RWPE2 (cell line): Measurements from ENCODE around the gene CDC42EP5.

Experiments used
- ATAC-seq: fragments of 200-7000 bp; cut with Tn5 transposase; 3 replicates; pipeline ENCODE4 v1.9.1; 2021; ENCODE audit warnings: low read depth
- DNase-seq: peaks from one replicate; pipeline ENCODE4 v3.0.0-alpha.2; 2020; ENCODE audit warnings: low spot score
- H3K27ac ChIP-seq: fragments of 450-650 bp; 2 replicates; pipeline ENCODE4 v1.5.1; 2017; ENCODE audit warnings: mild to moderate bottlenecking; ENCODE audit not compliant: poor library complexity, severe bottlenecking
- H3K27me3 ChIP-seq: fragments of 250-450 bp; sonication (Bioruptor Pico); 2 replicates; pipeline ENCODE4 v1.5.1; 2021; ENCODE audit warnings: mild to moderate bottlenecking, moderate library complexity; ENCODE audit not compliant: insufficient read depth, poor library complexity, severe bottlenecking
- H3K36me3 ChIP-seq: fragments of 250-450 bp; sonication (Bioruptor Pico); 2 replicates; pipeline ENCODE4 v1.5.1; 2020; ENCODE audit warnings: low read depth, mild to moderate bottlenecking, moderate library complexity
- H3K4me1 ChIP-seq: fragments of 250-450 bp; sonication (Bioruptor Pico); 2 replicates; pipeline ENCODE4 v1.5.1; 2021; ENCODE audit warnings: mild to moderate bottlenecking, moderate library complexity; ENCODE audit not compliant: insufficient read depth, poor library complexity, severe bottlenecking
- H3K4me3 ChIP-seq: fragments of 250-450 bp; sonication (Bioruptor Pico); 2 replicates; pipeline ENCODE4 v1.5.1; 2021; ENCODE audit warnings: mild to moderate bottlenecking, moderate library complexity; ENCODE audit not compliant: severe bottlenecking
- H3K9me3 ChIP-seq: fragments of 250-450 bp; sonication (Bioruptor Pico); 2 replicates; pipeline ENCODE4 v1.5.1; 2021; ENCODE audit warnings: mild to moderate bottlenecking, moderate library complexity; ENCODE audit not compliant: severe bottlenecking
- TF ChIP-seq, protein P1 (sequence below): fragments of 450-650 bp; IDR thresholded peaks from one replicate; pipeline ENCODE4 v1.5.1; 2017; ENCODE audit warnings: mild to moderate bottlenecking, moderate library complexity; ENCODE audit not compliant: poor library complexity, severe bottlenecking

Gene CDC42EP5

DNA sequence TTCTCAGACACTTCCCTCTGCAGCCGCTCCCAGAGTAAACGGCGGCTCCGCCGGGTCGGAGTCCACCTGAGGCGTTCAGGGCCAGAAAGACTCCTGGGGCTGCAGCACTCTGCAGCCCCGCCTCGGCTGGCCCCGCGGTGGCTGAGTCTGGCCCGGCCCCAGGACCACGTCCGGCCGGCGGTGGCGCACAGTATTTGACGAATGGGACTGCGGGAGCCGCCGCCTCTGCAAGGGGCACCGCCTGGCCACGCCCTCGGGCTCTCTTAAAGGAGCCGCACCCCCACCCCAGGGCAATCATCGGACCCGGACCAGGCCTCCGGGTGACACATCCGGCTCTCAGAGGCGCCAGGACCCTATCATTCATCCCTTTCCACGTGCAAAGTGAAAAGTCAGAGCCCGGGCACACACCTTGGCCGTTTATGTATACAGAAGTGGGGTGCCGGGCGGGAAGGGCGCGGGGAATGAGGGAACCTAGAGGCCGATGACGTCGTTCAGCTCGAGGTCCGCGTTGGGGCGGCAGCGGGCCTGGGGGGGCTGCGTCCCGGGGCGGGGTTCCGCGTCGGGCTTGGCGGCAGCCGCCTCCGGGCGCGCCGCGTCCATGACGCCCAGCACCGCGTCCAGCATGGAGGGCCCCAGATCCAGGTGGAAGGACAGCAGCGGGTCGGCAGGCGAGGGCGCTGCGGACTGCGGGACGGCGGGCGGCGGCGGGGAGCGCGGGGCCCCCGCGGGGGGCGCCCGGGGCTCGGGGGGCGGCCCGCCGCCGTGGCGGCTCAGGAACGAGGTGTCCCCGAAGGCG lies 8.3 kb downstream of the CDC42EP5 start:
- H3K9me3 ChIP-seq: no peaks in the 10 kb centered on the region
- H3K27ac ChIP-seq: peak overlapping the region; percentile 91
- peak overlapping the region; percentile 69 for H3K4me3 ChIP-seq
- peaks cover 18% of the 10 kb centered on the region for H3K36me3 ChIP-seq
- H3K27me3 ChIP-seq: no peaks in the 10 kb centered on the region
- H3K4me1 ChIP-seq: peaks cover 6% of the 10 kb centered on the region
- DNase-seq (peak; percentile 95), ATAC-seq (peak; percentile 59)
- TF ChIP-seq, protein P1, sequence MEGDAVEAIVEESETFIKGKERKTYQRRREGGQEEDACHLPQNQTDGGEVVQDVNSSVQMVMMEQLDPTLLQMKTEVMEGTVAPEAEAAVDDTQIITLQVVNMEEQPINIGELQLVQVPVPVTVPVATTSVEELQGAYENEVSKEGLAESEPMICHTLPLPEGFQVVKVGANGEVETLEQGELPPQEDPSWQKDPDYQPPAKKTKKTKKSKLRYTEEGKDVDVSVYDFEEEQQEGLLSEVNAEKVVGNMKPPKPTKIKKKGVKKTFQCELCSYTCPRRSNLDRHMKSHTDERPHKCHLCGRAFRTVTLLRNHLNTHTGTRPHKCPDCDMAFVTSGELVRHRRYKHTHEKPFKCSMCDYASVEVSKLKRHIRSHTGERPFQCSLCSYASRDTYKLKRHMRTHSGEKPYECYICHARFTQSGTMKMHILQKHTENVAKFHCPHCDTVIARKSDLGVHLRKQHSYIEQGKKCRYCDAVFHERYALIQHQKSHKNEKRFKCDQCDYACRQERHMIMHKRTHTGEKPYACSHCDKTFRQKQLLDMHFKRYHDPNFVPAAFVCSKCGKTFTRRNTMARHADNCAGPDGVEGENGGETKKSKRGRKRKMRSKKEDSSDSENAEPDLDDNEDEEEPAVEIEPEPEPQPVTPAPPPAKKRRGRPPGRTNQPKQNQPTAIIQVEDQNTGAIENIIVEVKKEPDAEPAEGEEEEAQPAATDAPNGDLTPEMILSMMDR: no peak

DNA sequence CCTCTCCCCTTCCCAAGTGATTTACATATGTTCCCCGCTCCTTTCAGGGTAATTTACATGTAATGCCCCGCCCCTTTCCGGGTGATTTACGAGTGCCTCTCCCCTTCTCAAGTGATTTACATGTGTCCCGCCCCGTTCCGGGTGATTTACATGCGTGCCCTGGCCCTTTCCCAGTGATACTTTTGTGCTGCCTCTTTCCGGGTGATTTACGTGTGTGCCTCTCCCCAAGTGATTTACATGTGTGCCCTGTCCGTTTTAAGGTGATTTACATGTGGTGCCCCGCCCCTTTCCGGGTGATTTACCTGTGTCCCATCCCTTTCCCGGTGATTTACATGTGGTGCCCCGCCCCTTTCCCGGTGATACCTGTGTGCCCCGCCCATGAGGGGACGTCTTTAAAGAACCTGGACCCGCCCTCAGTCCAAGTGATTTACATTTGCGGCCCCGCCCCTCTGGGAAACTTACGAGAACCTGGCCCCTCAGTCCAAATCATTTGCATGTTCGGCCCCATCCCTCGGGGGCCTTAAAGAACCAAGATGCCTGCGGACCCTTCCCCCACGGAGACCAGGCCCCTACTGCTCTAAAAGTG lies 9.0 kb downstream of the CDC42EP5 start:
- TF ChIP-seq, protein P1: no peak
- peak overlapping the region; percentile 69 for H3K4me3 ChIP-seq
- peak overlapping the region; percentile 91 for H3K27ac ChIP-seq
- ATAC-seq (peak; percentile 58), DNase-seq (peak; percentile 99)
- H3K4me1 ChIP-seq: no peaks in the 10 kb centered on the region
- H3K27me3 ChIP-seq: no peaks in the 10 kb centered on the region
- H3K9me3 ChIP-seq: no peaks in the 10 kb centered on the region
- peaks cover 21% of the 10 kb centered on the region for H3K36me3 ChIP-seq

DNA sequence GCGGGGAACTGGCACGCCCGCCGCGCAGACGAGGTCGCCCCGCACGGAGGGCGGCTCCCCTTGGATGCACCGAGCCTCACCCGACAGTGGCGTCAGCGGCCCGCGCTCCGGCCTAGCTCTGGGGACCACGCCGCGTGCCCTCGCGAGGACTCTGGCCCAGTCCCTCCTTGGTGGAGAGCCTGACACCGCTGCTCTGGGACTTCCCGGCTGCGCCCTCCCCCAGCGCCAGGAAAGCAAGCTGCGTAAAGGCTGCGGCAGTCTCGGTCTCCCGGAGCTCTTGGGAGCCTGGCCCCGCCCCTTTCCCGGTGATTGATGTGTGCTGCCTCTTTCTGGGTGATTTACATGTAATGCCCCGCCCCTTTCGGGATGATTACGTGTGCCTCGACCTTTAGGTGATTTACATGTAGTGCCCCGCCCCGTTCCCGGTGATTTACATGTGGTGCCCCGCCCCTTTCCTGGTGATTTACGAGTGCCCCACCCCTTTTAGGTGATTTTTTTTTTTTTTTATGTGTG lies 9.5 kb downstream of the CDC42EP5 start, which contains the start of gene LENG9:
TSS of gene LENG9 (minus strand) at position 248 of the 513 bp plus-strand sequence. CDS start 252 bp downstream, outside the sequence.
- peak; percentile 99 for DNase-seq
- peak; percentile 63 for ATAC-seq
- H3K27me3 ChIP-seq: no peaks in the 10 kb centered on the region
- peak within 1 kb of the TSS; percentile 91 for H3K27ac ChIP-seq
- H3K9me3 ChIP-seq: no peaks in the 10 kb centered on the region
- TF ChIP-seq, protein P1: no peak
- H3K4me3 ChIP-seq: peak within 1 kb of the TSS; percentile 69
- H3K36me3 ChIP-seq: peaks cover 25% of the 10 kb centered on the region
- H3K4me1 ChIP-seq: no peaks in the 10 kb centered on the region

DNA sequence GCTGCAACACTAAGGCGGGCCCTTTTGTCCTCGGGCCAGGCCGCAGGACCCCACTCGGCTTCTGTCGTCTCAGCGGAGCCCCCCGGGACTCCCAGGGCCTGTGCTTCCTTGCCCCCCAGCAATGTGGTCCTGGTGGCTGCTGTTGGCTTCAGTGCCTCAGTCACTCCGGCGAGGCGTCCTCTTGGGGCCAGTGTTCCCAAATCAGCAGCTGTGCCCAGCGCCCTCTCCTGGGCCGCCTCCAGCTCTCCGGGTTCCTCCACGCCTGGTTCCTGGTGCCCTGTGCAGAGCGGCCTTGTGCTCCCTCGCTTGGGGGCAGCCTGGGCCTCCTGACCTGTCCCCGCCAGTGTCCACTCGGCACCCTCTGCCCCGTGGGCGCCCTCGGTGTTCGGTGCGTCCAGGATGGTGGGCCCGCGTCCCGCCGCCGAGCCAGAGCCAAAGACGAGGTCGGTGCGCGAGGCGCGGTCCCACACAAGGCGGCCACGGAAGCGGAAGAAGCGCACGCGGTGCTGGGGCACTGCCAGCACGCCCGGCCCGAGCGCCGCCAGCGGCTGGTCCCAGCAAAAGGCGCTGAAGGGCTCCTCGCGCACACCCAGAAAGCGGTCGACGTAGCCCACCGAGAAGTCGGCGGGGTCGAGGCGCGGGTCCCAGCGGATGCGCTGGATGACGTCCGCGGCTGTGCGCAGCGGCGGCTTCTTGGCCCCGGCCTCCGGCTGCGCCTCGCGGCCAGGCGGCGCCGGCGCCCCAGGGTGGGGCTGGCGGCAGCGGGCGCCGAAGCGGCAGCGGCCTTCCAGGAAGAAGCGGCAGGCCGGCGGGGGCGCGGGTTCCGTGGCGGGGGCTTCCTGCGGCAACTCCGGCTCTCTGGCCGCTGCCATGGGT lies 10.2 kb downstream of the CDC42EP5 start:
- DNase-seq: no peak
- Histone ChIP-seq H3K27ac (peak overlapping the region; percentile 91), H3K4me3 (peak overlapping the region; percentile 69), H3K4me1 (no peaks in the 10 kb centered on the region), H3K9me3 (no peaks in the 10 kb centered on the region), H3K27me3 (no peaks in the 10 kb centered on the region), H3K36me3 (peaks cover 32% of the 10 kb centered on the region)
- ATAC-seq: peak; percentile 8; the same call in 2 of the 3 replicates
- TF ChIP-seq, protein P1: peak; percentile 35
